ENCODE results near the gene GOLIM4.

GRCh38 chr3:168060317-168060716 lies 35.4 kb downstream of the GOLIM4 start:
- TF ChIP-seq ESRRA (CRISPR knock-in tag; IDR thresholded peaks at IDR 0.05; ENCODE audit: borderline replicate concordance) (no peak), TEAD1 (CRISPR knock-in tag; IDR thresholded peaks at IDR 0.05) (no peak), TP53 (CRISPR knock-in tag; IDR thresholded peaks at IDR 0.05) (no peak), ATF1 (CRISPR knock-in tag; IDR thresholded peaks at IDR 0.05) (no peak), SMAD3 (CRISPR knock-in tag; IDR thresholded peaks at IDR 0.05; ENCODE audit: borderline replicate concordance) (no peak)
- TF ChIP-seq, protein P1, sequence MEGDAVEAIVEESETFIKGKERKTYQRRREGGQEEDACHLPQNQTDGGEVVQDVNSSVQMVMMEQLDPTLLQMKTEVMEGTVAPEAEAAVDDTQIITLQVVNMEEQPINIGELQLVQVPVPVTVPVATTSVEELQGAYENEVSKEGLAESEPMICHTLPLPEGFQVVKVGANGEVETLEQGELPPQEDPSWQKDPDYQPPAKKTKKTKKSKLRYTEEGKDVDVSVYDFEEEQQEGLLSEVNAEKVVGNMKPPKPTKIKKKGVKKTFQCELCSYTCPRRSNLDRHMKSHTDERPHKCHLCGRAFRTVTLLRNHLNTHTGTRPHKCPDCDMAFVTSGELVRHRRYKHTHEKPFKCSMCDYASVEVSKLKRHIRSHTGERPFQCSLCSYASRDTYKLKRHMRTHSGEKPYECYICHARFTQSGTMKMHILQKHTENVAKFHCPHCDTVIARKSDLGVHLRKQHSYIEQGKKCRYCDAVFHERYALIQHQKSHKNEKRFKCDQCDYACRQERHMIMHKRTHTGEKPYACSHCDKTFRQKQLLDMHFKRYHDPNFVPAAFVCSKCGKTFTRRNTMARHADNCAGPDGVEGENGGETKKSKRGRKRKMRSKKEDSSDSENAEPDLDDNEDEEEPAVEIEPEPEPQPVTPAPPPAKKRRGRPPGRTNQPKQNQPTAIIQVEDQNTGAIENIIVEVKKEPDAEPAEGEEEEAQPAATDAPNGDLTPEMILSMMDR (IDR thresholded peaks at IDR 0.05), result no peak

All from WTC11 (cell line).